Activated CD8-positive, alpha-beta T cell treated with anti-CD3 and anti-CD28 coated beads for 36 hours (primary cell): ENCODE measurements around the gene CFAP100. TPM values are rescaled to one million over a fixed set of nuclear protein-coding genes. Genes with fewer than 3 reads are reported as not detected.

ENCODE experiments used
- ATAC-seq: fragments of 200-7000 bp; cut with Tn5 transposase; one replicate; pipeline ENCODE4 v1.10.0; 2021; ENCODE audit warnings: mild to moderate bottlenecking, moderate library complexity
- CTCF ChIA-PET: fragments of 350-600 bp; sonication (Branson Sonifier 250); formaldehyde crosslinking; loops from one replicate; lab custom pipeline; 2021; ENCODE audit warnings: antibody characterized with exemption; lab: Charles Lee
- POLR2A ChIA-PET: fragments of 350-600 bp; sonication (Branson Sonifier 250); formaldehyde crosslinking; loops from one replicate; lab custom pipeline; 2021; ENCODE audit warnings: antibody characterized with exemption; lab: Charles Lee
- DNase-seq: peaks from one replicate; pipeline ENCODE4 v3.0.0-alpha.2; 2020
- H3K27ac Mint-ChIP-seq: one replicate; pipeline ENCODE4 v1.8.0; 2021; ENCODE audit warnings: mild to moderate bottlenecking, mixed read lengths
- H3K27me3 Mint-ChIP-seq: one replicate; pipeline ENCODE4 v1.8.0; 2021; ENCODE audit warnings: mixed read lengths
- H3K36me3 Mint-ChIP-seq: one replicate; pipeline ENCODE4 v1.8.0; 2021; ENCODE audit warnings: low read depth, mixed read lengths
- H3K4me1 Mint-ChIP-seq: one replicate; pipeline ENCODE4 v1.8.0; 2021; ENCODE audit warnings: low read depth, mixed read lengths
- H3K4me3 Mint-ChIP-seq: one replicate; pipeline ENCODE4 v1.8.0; 2021; ENCODE audit warnings: mild to moderate bottlenecking, moderate library complexity, mixed read lengths
- H3K9me3 Mint-ChIP-seq: one replicate; pipeline ENCODE4 v1.8.0; 2021; ENCODE audit warnings: mixed read lengths
- CTCF ChIP-seq: fragments of 200-600 bp; IDR thresholded peaks from one replicate; pipeline ENCODE4 v1.8.0; 2022; ENCODE audit warnings: antibody characterized with exemption, mild to moderate bottlenecking
- intact Hi-C: fragments of 100-400 bp; cut with micrococcal nuclease; formaldehyde crosslinking; loops from one replicate; pipeline ENCODE4 v1.10.0; 2022
- total RNA-seq, 2 experiments: library from RNA; stranded (reverse); gene quantifications; one replicate each; pipeline ENCODE4 v1.2.3, GENCODE V29; 2021

The CFAP100 gene
- total RNA-seq, 2 experiments from 2014 or later, result not detected

GRCh38 chr3:126459111-126459762 lies 64.5 kb downstream of the CFAP100 start:
- no peak overlapping the region for H3K27ac Mint-ChIP-seq
- no peaks in the 10 kb centered on the region for H3K9me3 Mint-ChIP-seq
- ATAC-seq (no peak), DNase-seq (no peak)
- no peak for TF ChIP-seq CTCF
- H3K4me3 Mint-ChIP-seq, result no peak overlapping the region
- ChIA-PET POLR2A (no interaction called here), CTCF (no interaction called here)
- peaks cover 16% of the 10 kb centered on the region for H3K4me1 Mint-ChIP-seq
- H3K36me3 Mint-ChIP-seq, result peaks cover 35% of the 10 kb centered on the region
- intact Hi-C loops, result no loop called here
- no peaks in the 10 kb centered on the region for H3K27me3 Mint-ChIP-seq

GRCh38 chr3:126459763-126460127 lies 65.0 kb downstream of the CFAP100 start:
- Mint-ChIP-seq H3K27me3 (no peaks in the 10 kb centered on the region), H3K4me3 (no peak overlapping the region), H3K4me1 (peaks cover 19% of the 10 kb centered on the region), H3K9me3 (no peaks in the 10 kb centered on the region), H3K27ac (no peak overlapping the region), H3K36me3 (peaks cover 35% of the 10 kb centered on the region)
- DNase-seq (no peak), ATAC-seq (no peak)
- intact Hi-C loops, result no loop called here
- ChIA-PET CTCF (no interaction called here), POLR2A (no interaction called here)
- no peak for TF ChIP-seq CTCF

GRCh38 chr3:126460381-126460780 lies 65.7 kb downstream of the CFAP100 start:
- ChIA-PET CTCF (no interaction called here), POLR2A (interaction anchor here (1.1 kb wide), 1 partner anchor 10 kb away, joined by 3 read pairs; no protein-coding TSS in a partner anchor)
- Mint-ChIP-seq H3K36me3 (peaks cover 35% of the 10 kb centered on the region), H3K27ac (no peak overlapping the region), H3K4me1 (peaks cover 17% of the 10 kb centered on the region), H3K4me3 (no peak overlapping the region), H3K9me3 (no peaks in the 10 kb centered on the region), H3K27me3 (no peaks in the 10 kb centered on the region)
- no peak for DNase-seq
- intact Hi-C loops, result no loop called here
- no peak for ATAC-seq
- TF ChIP-seq CTCF, result no peak

GRCh38 chr3:126461450-126462070 lies 66.9 kb downstream of the CFAP100 start:
- H3K27me3 Mint-ChIP-seq, result no peaks in the 10 kb centered on the region
- POLR2A ChIA-PET, result interaction anchor here (1.1 kb wide), 1 partner anchor 11 kb away, joined by 3 read pairs; no protein-coding TSS in a partner anchor
- no peak for TF ChIP-seq CTCF
- no peak for ATAC-seq
- H3K27ac Mint-ChIP-seq, result no peak overlapping the region
- no peaks in the 10 kb centered on the region for H3K9me3 Mint-ChIP-seq
- H3K36me3 Mint-ChIP-seq, result peaks cover 41% of the 10 kb centered on the region
- DNase-seq, result no peak
- H3K4me3 Mint-ChIP-seq, result no peak overlapping the region
- CTCF ChIA-PET, result interaction anchor here (1.9 kb wide), 1 partner anchor 10 kb away, joined by 7 read pairs; no protein-coding TSS in a partner anchor
- peaks cover 15% of the 10 kb centered on the region for H3K4me1 Mint-ChIP-seq
- intact Hi-C loops, result no loop called here

GRCh38 chr3:126463521-126463920 lies 68.8 kb downstream of the CFAP100 start:
- peaks cover 45% of the 10 kb centered on the region for H3K36me3 Mint-ChIP-seq

More at GRCh38 chr3:126463521-126463920, 68.8 kb downstream of the CFAP100 start:
- Mint-ChIP-seq H3K9me3 (no peaks in the 10 kb centered on the region), H3K27ac (no peak overlapping the region), H3K27me3 (no peaks in the 10 kb centered on the region), H3K4me3 (no peak overlapping the region), H3K4me1 (peaks cover 17% of the 10 kb centered on the region)
- DNase-seq (no peak), ATAC-seq (no peak)
- ChIA-PET POLR2A (interaction anchor here (0.9 kb wide), 1 partner anchor 8 kb away, joined by 3 read pairs; no protein-coding TSS in a partner anchor), CTCF (no interaction called here)
- TF ChIP-seq CTCF, result no peak
- intact Hi-C loops, result no loop called here
